Subcutaneous abdominal adipose tissue (tissue), 5 donors: Measurements from ENCODE around the gene PSMA7.

Source experiments
- H3K27ac ChIP-seq: one replicate; pipeline ENCODE4 v1.7.0; 2013; ENCODE audit warnings: low read depth, mild to moderate bottlenecking, inconsistent platforms, low read length, moderate library complexity
- H3K27me3 ChIP-seq, 5 donors: one replicate each; pipeline ENCODE4 v1.7.0; 2013; ENCODE audit warnings: low read length in 5 of 5, inconsistent platforms in 1 of 5; ENCODE audit not compliant: control insufficient read depth in 5 of 5, insufficient read depth in 4 of 5
- H3K36me3 ChIP-seq, 5 donors: one replicate each; pipeline ENCODE4 v1.7.0; 2013; ENCODE audit warnings: low read length in 5 of 5; ENCODE audit not compliant: control insufficient read depth in 5 of 5, insufficient read depth in 5 of 5
- H3K4me1 ChIP-seq, 5 donors: one replicate each; pipeline ENCODE4 v1.7.0; 2013; ENCODE audit warnings: low read length in 5 of 5, mild to moderate bottlenecking in 3 of 5, moderate library complexity in 1 of 5; ENCODE audit not compliant: control insufficient read depth in 5 of 5, insufficient read depth in 5 of 5
- H3K4me3 ChIP-seq, 5 donors: one replicate each; pipeline ENCODE4 v1.7.0; 2013; ENCODE audit warnings: low read length in 5 of 5, low read depth in 1 of 5
- H3K9ac ChIP-seq, 5 donors: one replicate each; pipeline ENCODE4 v1.7.0; 2013; ENCODE audit warnings: low read length in 5 of 5, mild to moderate bottlenecking in 4 of 5, moderate library complexity in 3 of 5
- H3K9me3 ChIP-seq, 5 donors: one replicate each; pipeline ENCODE4 v1.7.0; 2013; ENCODE audit warnings: low read length in 5 of 5; ENCODE audit not compliant: control insufficient read depth in 5 of 5
- donor health status: healthy.
- donor health status: healthy.
- donor health status: healthy.
- donor health status: healthy.
- donor health status: healthy.

The PSMA7 gene

DNA sequence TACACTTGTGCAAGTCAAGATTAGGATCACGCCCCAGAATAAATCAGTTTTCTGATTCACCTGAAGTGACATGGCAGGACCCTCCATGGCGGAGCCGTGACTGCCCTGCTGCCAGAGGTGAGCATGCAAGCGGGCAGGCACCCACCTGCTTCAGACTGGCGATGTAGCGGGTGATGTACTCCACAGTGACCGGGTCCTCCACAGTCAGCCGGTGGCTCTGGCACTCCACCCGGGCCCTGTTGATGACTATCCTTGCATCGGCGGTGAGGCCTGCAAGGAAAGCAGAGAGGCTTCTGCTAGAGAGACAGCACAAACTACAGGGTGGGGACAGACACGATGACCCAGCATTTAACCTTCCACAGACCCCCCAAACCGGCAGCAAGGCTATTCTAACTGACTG, 3.6 kb downstream of the PSMA7 start:
- peak overlapping the region; percentile 11 for H3K27ac ChIP-seq
- H3K36me3 ChIP-seq: peaks cover 14 to 60% (median 54%) of the 10 kb centered on the region in 5 donors
- H3K9ac ChIP-seq: no peak overlapping the region

GRCh38 chr20:62138912-62139311, 4.3 kb downstream of the PSMA7 start:
- Histone ChIP-seq H3K36me3 (peaks cover 14 to 63% (median 59%) of the 10 kb centered on the region in 5 donors), H3K27me3 (no peaks in the 10 kb centered on the region), H3K9ac (no peak overlapping the region), H3K4me1 (peaks cover 7 to 35% (median 28%) of the 10 kb centered on the region in 5 donors), H3K9me3 (no peaks in the 10 kb centered on the region), H3K27ac (peak overlapping the region; percentile 11), H3K4me3 (no peak overlapping the region)

More for the DNA sequence above, 3.6 kb downstream of the PSMA7 start:
- Histone ChIP-seq H3K9me3 (no peaks in the 10 kb centered on the region), H3K4me3 (no peak overlapping the region), H3K4me1 (peaks cover 7 to 34% (median 29%) of the 10 kb centered on the region in 5 donors), H3K27me3 (no peaks in the 10 kb centered on the region)

DNA sequence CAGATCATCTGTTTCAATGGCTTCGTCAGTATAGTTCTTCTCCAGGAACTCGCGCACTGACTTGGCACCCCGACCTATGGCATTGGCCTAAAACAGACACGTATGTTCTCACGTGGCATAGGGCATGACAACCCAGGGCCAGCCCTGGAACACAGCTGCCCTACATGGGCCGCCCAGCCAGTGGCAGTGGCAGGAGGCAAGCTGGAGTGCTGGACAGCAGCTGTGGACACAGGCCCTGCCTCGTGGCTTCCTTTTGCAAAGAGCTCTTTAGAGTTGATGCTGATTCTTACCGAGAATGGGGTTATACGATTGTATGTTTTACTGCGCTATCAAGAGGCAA, 5.0 kb downstream of the PSMA7 start:
- H3K9me3 ChIP-seq: no peaks in the 10 kb centered on the region
- no peak overlapping the region for H3K4me3 ChIP-seq
- peaks cover 7 to 38% (median 34%) of the 10 kb centered on the region in 5 donors for H3K4me1 ChIP-seq
- H3K27me3 ChIP-seq: no peaks in the 10 kb centered on the region
- H3K36me3 ChIP-seq: peaks cover 14 to 69% (median 64%) of the 10 kb centered on the region in 5 donors
- no peak overlapping the region for H3K27ac ChIP-seq
- H3K9ac ChIP-seq: no peak overlapping the region

GRCh38 chr20:62137478-62138203, 5.6 kb downstream of the PSMA7 start:
- no peak overlapping the region for H3K4me3 ChIP-seq
- peaks cover 14 to 75% (median 69%) of the 10 kb centered on the region in 5 donors for H3K36me3 ChIP-seq
- no peaks in the 10 kb centered on the region for H3K9me3 ChIP-seq
- H3K4me1 ChIP-seq: peaks cover 7 to 40% (median 34%) of the 10 kb centered on the region in 5 donors
- H3K27me3 ChIP-seq: no peaks in the 10 kb centered on the region
- H3K27ac ChIP-seq: no peak overlapping the region
- no peak overlapping the region for H3K9ac ChIP-seq

- Histone ChIP-seq H3K4me1 (peaks cover 7 to 42% (median 36%) of the 10 kb centered on the region in 5 donors), H3K27ac (no peak overlapping the region)
Observed at GRCh38 chr20:62137092-62137384, 6.2 kb downstream of the PSMA7 start.

DNA sequence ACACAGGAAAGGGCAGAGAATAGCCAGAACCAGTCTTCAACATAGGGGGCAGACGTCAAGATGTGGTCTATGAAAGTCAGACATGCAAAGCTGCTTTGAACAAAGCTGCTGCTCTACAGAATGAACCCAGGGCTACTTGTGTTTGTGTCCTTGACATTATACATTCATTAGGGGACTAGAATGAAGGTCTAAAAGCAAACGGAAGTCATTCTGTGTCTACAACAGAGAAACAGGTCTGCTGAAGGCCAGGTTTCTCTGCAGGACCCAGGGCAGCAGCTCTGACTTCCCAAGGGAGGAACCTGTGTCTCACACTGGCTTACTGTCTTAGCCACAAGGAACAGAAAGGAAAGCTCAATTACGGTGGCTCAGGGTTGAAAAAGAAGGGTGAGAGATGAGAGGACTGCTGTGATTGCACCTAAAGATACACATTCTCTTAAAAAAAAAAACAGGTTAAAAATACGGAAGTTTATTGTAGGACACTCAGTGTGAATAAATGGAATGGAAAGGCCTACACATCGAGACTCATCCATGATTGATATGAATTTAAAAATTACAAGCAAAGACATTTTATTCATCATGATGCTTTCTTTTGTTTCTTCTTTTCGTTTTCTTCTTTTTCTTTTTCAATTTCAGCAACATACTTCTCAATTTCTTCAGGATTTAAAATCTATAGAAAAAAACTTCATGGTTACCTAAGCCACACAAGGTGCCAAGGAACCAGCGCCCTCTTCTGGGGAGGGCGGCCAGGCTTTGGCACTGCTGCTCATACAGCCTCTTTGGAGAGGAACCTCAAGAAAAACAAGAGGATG, 6.7 kb downstream of the PSMA7 start:
- Histone ChIP-seq H3K4me1 (peaks cover 3 to 42% (median 33%) of the 10 kb centered on the region in 5 donors), H3K36me3 (peaks cover 14 to 86% (median 81%) of the 10 kb centered on the region in 5 donors)

More at GRCh38 chr20:62137092-62137384, 6.2 kb downstream of the PSMA7 start:
- Histone ChIP-seq H3K36me3 (peaks cover 14 to 81% (median 75%) of the 10 kb centered on the region in 5 donors), H3K9ac (no peak overlapping the region), H3K9me3 (no peaks in the 10 kb centered on the region), H3K27me3 (no peaks in the 10 kb centered on the region), H3K4me3 (no peak overlapping the region)

GRCh38 chr20:62135573-62136266, 7.5 kb downstream of the PSMA7 start:
- peaks cover 0 to 35% (median 25%) of the 10 kb centered on the region in 5 donors for H3K4me1 ChIP-seq
- H3K4me3 ChIP-seq: no peak overlapping the region
- peaks cover 14 to 94% (median 89%) of the 10 kb centered on the region in 5 donors for H3K36me3 ChIP-seq
- H3K9ac ChIP-seq: peak overlapping the region in 1 of 5 donors; percentile 7
- no peaks in the 10 kb centered on the region for H3K27me3 ChIP-seq
- H3K27ac ChIP-seq: peak overlapping the region; percentile 60
- H3K9me3 ChIP-seq: no peaks in the 10 kb centered on the region

More for the DNA sequence above, 6.7 kb downstream of the PSMA7 start:
- Histone ChIP-seq H3K4me3 (no peak overlapping the region), H3K9me3 (no peaks in the 10 kb centered on the region), H3K27ac (peak overlapping the region; percentile 60), H3K27me3 (no peaks in the 10 kb centered on the region), H3K9ac (no peak overlapping the region)

DNA sequence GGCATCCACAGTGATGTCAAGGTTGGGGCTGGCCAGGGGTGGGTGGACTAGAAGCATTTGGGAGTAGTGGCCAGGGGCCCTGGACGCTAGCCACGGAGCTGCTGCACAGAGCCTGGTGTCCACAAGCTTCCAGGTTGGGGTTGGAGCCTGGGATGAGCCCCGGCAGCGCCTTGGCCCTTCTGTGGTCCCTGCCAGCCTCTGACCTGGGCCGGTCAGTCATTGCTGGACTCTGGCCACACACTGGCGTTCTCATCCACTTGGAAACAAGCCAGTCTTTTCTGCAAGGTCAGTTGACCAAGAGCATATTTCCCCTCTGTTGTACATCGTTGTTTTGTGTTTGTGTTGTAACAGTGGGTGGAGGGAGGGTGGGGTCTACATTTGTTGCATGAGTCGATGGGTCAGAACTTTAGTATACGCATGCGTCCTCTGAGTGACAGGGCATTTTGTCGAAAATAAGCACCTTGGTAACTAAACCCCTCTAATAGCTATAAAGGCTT, 8.4 kb downstream of the PSMA7 start:
- Histone ChIP-seq H3K27ac (peak overlapping the region; percentile 60), H3K27me3 (no peaks in the 10 kb centered on the region), H3K4me1 (peaks cover 0 to 32% (median 22%) of the 10 kb centered on the region in 5 donors), H3K4me3 (no peak overlapping the region), H3K36me3 (peaks cover 14 to 95% (median 89%) of the 10 kb centered on the region in 5 donors), H3K9ac (no peak overlapping the region), H3K9me3 (no peaks in the 10 kb centered on the region)

GRCh38 chr20:62133864-62134263, 9.3 kb downstream of the PSMA7 start:
- H3K4me1 ChIP-seq: peaks cover 0 to 32% (median 22%) of the 10 kb centered on the region in 5 donors
- H3K27me3 ChIP-seq: no peaks in the 10 kb centered on the region
- H3K36me3 ChIP-seq: peaks cover 10 to 95% (median 89%) of the 10 kb centered on the region in 5 donors
- H3K9me3 ChIP-seq: no peaks in the 10 kb centered on the region
- peak overlapping the region; percentile 23 for H3K27ac ChIP-seq
- H3K4me3 ChIP-seq: no peak overlapping the region
- no peak overlapping the region for H3K9ac ChIP-seq
